H1 (cell line): ENCODE measurements around the gene IFNAR2. TPM values are rescaled to one million over a fixed set of nuclear protein-coding genes. Genes with fewer than 3 reads are reported as not detected.

Experiments
- CTCF ChIA-PET: fragments of 300-600 bp; sonication (Branson Sonifier 250); formaldehyde crosslinking; loops from one replicate; lab custom pipeline; 2021; ENCODE audit not compliant: partially characterized antibody; lab: Charles Lee
- POLR2A ChIA-PET: fragments of 300-600 bp; sonication (Branson Sonifier 250); formaldehyde crosslinking; loops from one replicate; lab custom pipeline; 2021; ENCODE audit warnings: inconsistent platforms; ENCODE audit not compliant: partially characterized antibody; lab: Charles Lee
- DNase-seq, 2 experiments: peaks; one replicate each; pipeline versions ENCODE4 v3.0.0 to v3.0.0-alpha.2; 2010 to 2022; ENCODE audit warnings: low spot score in 2 of 2, low read depth in 1 of 2, mixed read lengths in 1 of 2
- FAIRE-seq: peaks from 2 replicates; lab custom pipeline; 2011; peaks lifted over from hg19 to GRCh38; lab: Jason Lieb, UNC
- H2AFZ ChIP-seq: 2 replicates; pipeline ENCODE4 v1.8.1; 2012; ENCODE audit warnings: low read length, inconsistent platforms
- H2AK5ac ChIP-seq: 2 replicates; pipeline ENCODE4 v1.6.1; 2013; ENCODE audit warnings: low read depth, low read length
- H2BK120ac ChIP-seq: replicated peaks from 2 replicates; pipeline ENCODE3; 2013; ENCODE audit warnings: low read depth, low read length, inconsistent platforms
- H2BK12ac ChIP-seq: 2 replicates; pipeline ENCODE4 v1.6.1; 2013; ENCODE audit warnings: low read depth, low read length
- H2BK15ac ChIP-seq: 2 replicates; pipeline ENCODE4 v1.6.1; 2013; ENCODE audit warnings: low read length
- H2BK20ac ChIP-seq: 2 replicates; pipeline ENCODE4 v1.6.1; 2013; ENCODE audit warnings: low read length
- H2BK5ac ChIP-seq: 2 replicates; pipeline ENCODE4 v1.6.1; 2013; ENCODE audit warnings: low read depth, low read length
- H3K14ac ChIP-seq: 2 replicates; pipeline ENCODE4 v1.6.1; 2013; ENCODE audit warnings: inconsistent platforms; ENCODE audit not compliant: insufficient read length
- H3K18ac ChIP-seq: 2 replicates; pipeline ENCODE4 v1.6.1; 2013; ENCODE audit warnings: low read length; ENCODE audit errors: extremely low read depth
- H3K23ac ChIP-seq: 2 replicates; pipeline ENCODE4 v1.6.1; 2013; ENCODE audit warnings: inconsistent platforms; ENCODE audit not compliant: insufficient read length
- H3K23me2 ChIP-seq: 2 replicates; pipeline ENCODE4 v1.6.1; 2013; ENCODE audit warnings: low read depth, low read length
- H3K27ac ChIP-seq: 2 replicates; pipeline ENCODE4 v1.6.1; 2011; ENCODE audit warnings: low read depth, low read length, inconsistent platforms
- H3K27me3 ChIP-seq, 4 experiments: replicated peaks in 1 of 4; 1 replicate in 1 of 4; 2 replicates in 3 of 4; pipeline versions ENCODE4 v1.6.1 to v1.8.1; 2011 to 2013; ENCODE audit warnings: low read length in 3 of 4, mild to moderate bottlenecking in 3 of 4, inconsistent platforms in 2 of 4, mixed read lengths in 2 of 4, moderate library complexity in 1 of 4; ENCODE audit not compliant: control insufficient read depth in 3 of 4, insufficient read depth in 3 of 4; ENCODE audit errors: extremely low read depth in 1 of 4
- H3K36me3 ChIP-seq, 4 experiments: 2 replicates each; pipeline versions ENCODE4 v1.6.1 to v1.8.1; 2011 to 2013; ENCODE audit warnings: mild to moderate bottlenecking in 4 of 4, low read length in 3 of 4, moderate library complexity in 2 of 4, control low read depth in 1 of 4, inconsistent platforms in 1 of 4; ENCODE audit not compliant: insufficient read depth in 4 of 4, control insufficient read depth in 2 of 4
- H3K4ac ChIP-seq: replicated peaks from 2 replicates; pipeline ENCODE3; 2013; ENCODE audit warnings: low read length, low read depth, mixed read lengths, inconsistent platforms; ENCODE audit not compliant: insufficient read length
- H3K4me1 ChIP-seq, 4 experiments: replicated peaks in 1 of 4; 1 replicate in 1 of 4; 2 replicates in 3 of 4; pipeline versions ENCODE4 v1.6.1 to v1.8.1; 2011 to 2013; ENCODE audit warnings: low read length in 3 of 4, inconsistent platforms in 2 of 4, mixed read lengths in 1 of 4; ENCODE audit not compliant: insufficient read depth in 4 of 4, control insufficient read depth in 3 of 4
- H3K4me2 ChIP-seq, 2 experiments: 2 replicates each; pipeline versions ENCODE4 v1.6.1 to v1.8.1; 2011 to 2013; ENCODE audit warnings: low read depth in 2 of 2, low read length in 2 of 2, control low read depth in 1 of 2, inconsistent platforms in 1 of 2, mild to moderate bottlenecking in 1 of 2; ENCODE audit not compliant: insufficient read depth in 1 of 2
- H3K4me3 ChIP-seq, 4 experiments: fragments of 200-600, 300-600 bp in 1 of 4; sonication (generic), shearing (Covaris generic), sonication (Bioruptor Twin) in 1 of 4; 2 replicates each; pipeline versions ENCODE4 v1.5.1 to v1.8.1; 2011 to 2016; ENCODE audit warnings: low read length in 4 of 4, low read depth in 3 of 4, control low read depth in 2 of 4, inconsistent platforms in 2 of 4, mild to moderate bottlenecking in 2 of 4, mixed read lengths in 1 of 4, moderate library complexity in 1 of 4; ENCODE audit not compliant: insufficient read depth in 2 of 4; ENCODE audit errors: extremely low read depth in 1 of 4
- H3K56ac ChIP-seq: replicated peaks from 2 replicates; pipeline ENCODE3; 2013; ENCODE audit warnings: low read depth, mild to moderate bottlenecking, mixed read lengths, low read length, inconsistent platforms; ENCODE audit not compliant: insufficient read length
- H3K79me1 ChIP-seq: 2 replicates; pipeline ENCODE4 v1.6.1; 2013; ENCODE audit warnings: low read depth, low read length, control low read depth
- H3K79me2 ChIP-seq, 2 experiments: 2 replicates each; pipeline versions ENCODE4 v1.6.1 to v1.8.1; 2012 to 2013; ENCODE audit warnings: low read length in 2 of 2, mild to moderate bottlenecking in 2 of 2, inconsistent platforms in 1 of 2; ENCODE audit not compliant: insufficient read depth in 2 of 2, control insufficient read depth in 1 of 2
- H3K9ac ChIP-seq, 4 experiments: replicated peaks in 1 of 4; 1 replicate in 1 of 4; 2 replicates in 3 of 4; pipeline versions ENCODE4 v1.6.1 to v1.8.1; 2011 to 2013; ENCODE audit warnings: low read depth in 3 of 4, low read length in 3 of 4, control low read depth in 2 of 4, mild to moderate bottlenecking in 2 of 4, moderate library complexity in 2 of 4, inconsistent platforms in 1 of 4; ENCODE audit errors: extremely low read depth in 1 of 4
- H3K9me3 ChIP-seq, 2 experiments: 2 replicates each; pipeline versions ENCODE4 v1.6.1 to v1.8.1; 2012 to 2013; ENCODE audit warnings: mild to moderate bottlenecking in 2 of 2, moderate library complexity in 2 of 2, control low read depth in 1 of 2, inconsistent platforms in 1 of 2, low read depth in 1 of 2, low read length in 1 of 2, mixed read lengths in 1 of 2; ENCODE audit not compliant: insufficient read depth in 2 of 2
- H4K20me1 ChIP-seq, 2 experiments: replicated peaks in 1 of 2; 2 replicates each; pipeline versions ENCODE3 to v1.8.1; 2011 to 2013; ENCODE audit warnings: inconsistent platforms in 2 of 2, low read length in 2 of 2, mild to moderate bottlenecking in 1 of 2; ENCODE audit not compliant: insufficient read depth in 2 of 2, control insufficient read depth in 1 of 2
- H4K5ac ChIP-seq: 2 replicates; pipeline ENCODE4 v1.6.1; 2013; ENCODE audit warnings: low read length, low read depth, mixed read lengths, inconsistent platforms; ENCODE audit not compliant: insufficient read length
- H4K8ac ChIP-seq: 2 replicates; pipeline ENCODE4 v1.8.0; 2013; ENCODE audit warnings: mild to moderate bottlenecking, moderate library complexity, low read length, inconsistent platforms; ENCODE audit not compliant: insufficient read depth; ENCODE audit errors: extremely low read depth
- H4K91ac ChIP-seq: replicated peaks from 2 replicates; pipeline ENCODE3; 2013; ENCODE audit warnings: low read length, mixed read lengths, inconsistent platforms; ENCODE audit not compliant: insufficient read length
- BRCA1 ChIP-seq: IDR thresholded peaks from 2 replicates; pipeline ENCODE4 v1.6.1; 2012; ENCODE audit warnings: low read depth, low read length, improper control_type of control experiment
- CBX8 ChIP-seq: fragments of 300-800, 300-1000 bp; sonication (generic); IDR thresholded peaks from 2 replicates; pipeline ENCODE4 v1.7.1; 2016; ENCODE audit warnings: low read depth, low read length, borderline replicate concordance
- CHD1 ChIP-seq: IDR thresholded peaks from 2 replicates; pipeline ENCODE4 v1.6.1; 2012; ENCODE audit warnings: low read depth, low read length, improper control_type of control experiment
- PHF8 ChIP-seq: fragments of 200-600 bp; sonication (generic); conservative IDR thresholded peaks from 2 replicates; pipeline ENCODE4 v1.7.1; 2012; ENCODE audit warnings: low read depth, mild to moderate bottlenecking, inconsistent platforms, low read length, moderate library complexity
- RBBP5 ChIP-seq: IDR thresholded peaks from 2 replicates; pipeline ENCODE4 v1.7.1; 2012; ENCODE audit warnings: low read depth, mild to moderate bottlenecking, inconsistent platforms, low read length, moderate library complexity, borderline replicate concordance
- RFX5 ChIP-seq: IDR thresholded peaks from 2 replicates; pipeline ENCODE4 v1.6.1; 2011; ENCODE audit warnings: low read depth, low read length, improper control_type of control experiment, borderline replicate concordance
- SAP30 ChIP-seq: fragments of 300-600 bp; sonication (generic); IDR thresholded peaks from 2 replicates; pipeline ENCODE4 v1.7.1; 2012; ENCODE audit warnings: low read length, moderate library complexity, mild to moderate bottlenecking, inconsistent platforms; ENCODE audit not compliant: insufficient read depth, insufficient replicate concordance
- SUZ12 ChIP-seq: fragments of 200-600 bp; sonication (generic); IDR thresholded peaks from 2 replicates; pipeline ENCODE4 v1.6.1; 2012; ENCODE audit warnings: mild to moderate bottlenecking, inconsistent platforms, low read length, moderate library complexity, mixed read lengths
- TBP ChIP-seq: IDR thresholded peaks from 2 replicates; pipeline ENCODE4 v1.6.1; 2011; ENCODE audit warnings: low read depth, low read length, improper control_type of control experiment
- WGBS, 2 experiments: shearing (Covaris generic) in 1 of 2; methylation state at CpG; one replicate each; pipeline versions ENCODE4 v1.1.6 to v1.1.7; 2013 to 2015; ENCODE audit warnings: low lambda C conversion rate in 2 of 2, mixed read lengths in 2 of 2, inconsistent platforms in 1 of 2, low coverage in 1 of 2, missing lambda C conversion rate in 1 of 2; ENCODE audit not compliant: insufficient replicate concordance in 2 of 2, insufficient coverage in 1 of 2, insufficient read length in 1 of 2; ENCODE audit errors: extremely low coverage in 1 of 2, missing lambda C conversion rate in 1 of 2; 5-methylcytosine and 5-hydroxymethylcytosine counted together
- polyA plus RNA-seq, 7 experiments: library from polyadenylated mRNA; depleted of rRNA in 3 of 7; stranded (reverse) in 5 of 7; unstranded in 2 of 7; fragments of >200 nt in 5 of 7; fragments of 200-250 nt in 2 of 7; gene quantifications; 1 replicate in 5 of 7; 2 replicates in 1 of 7; 4 replicates in 1 of 7; pipeline versions ENCODE4 v1.2.1 to v1.2.3, GENCODE V29; 2011 to 2013; ENCODE audit warnings: missing spikeins in 2 of 7, mixed read lengths in 2 of 7
- total RNA-seq: library from RNA; stranded (reverse); fragmentation: NEBNext Ultra II Directional; extraction: Animal tissue kit (Norgen Biotek cat#: 25700); gene quantifications from 2 replicates; pipeline ENCODE4 v1.2.1, GENCODE V29; 2021

IFNAR2 gene
- total and polyA plus RNA-seq, 2 of the 8 experiments (the other 6 are each of a cell fraction or from before 2014, with no cell fraction given), result 12.2 to 16.1 TPM

DNA sequence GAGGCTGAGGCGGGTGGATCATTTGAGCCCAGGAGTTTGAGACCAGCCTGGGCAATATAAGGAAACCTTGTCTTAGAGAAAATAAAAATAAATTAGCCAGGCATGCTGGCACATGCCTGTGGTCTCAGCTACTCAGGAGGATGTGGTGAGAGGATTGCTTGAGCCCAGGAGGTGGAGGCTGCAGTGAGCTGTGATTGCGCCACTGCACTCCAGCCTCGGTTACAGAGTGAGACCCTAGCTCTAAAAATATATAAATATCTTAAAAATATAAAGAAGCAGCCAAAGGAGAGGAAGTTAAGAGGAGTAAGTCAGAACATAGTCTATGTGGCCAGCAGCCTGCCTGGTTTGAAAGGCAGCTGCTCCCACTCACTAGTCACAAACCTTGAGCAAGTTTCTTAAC lies 31.9 kb downstream of the IFNAR2 start:
- Histone ChIP-seq H3K9ac (no peak overlapping the region), H3K23ac (no peak overlapping the region), H3K79me2 (no peaks in the 10 kb centered on the region), H3K9me3 (no peaks in the 10 kb centered on the region), H2BK5ac (no peak overlapping the region), H4K91ac (no peak overlapping the region), H3K4ac (no peak overlapping the region), H2AFZ (no peak overlapping the region), H4K5ac (no peak overlapping the region), H3K4me3 (no peak overlapping the region), H2BK15ac (no peak overlapping the region), H2BK20ac (no peak overlapping the region), H2BK12ac (no peak overlapping the region), H3K36me3 (peaks cover 0 to 21% (median 3%) of the 10 kb centered on the region in 4 experiments; a peak in 3 of 8 replicates), H3K4me1 (no peaks in the 10 kb centered on the region), H2BK120ac (no peak overlapping the region), H3K27me3 (no peaks in the 10 kb centered on the region), H3K4me2 (no peak overlapping the region), H2AK5ac (no peak overlapping the region), H3K18ac (no peak overlapping the region), H3K23me2 (peaks cover 5% of the 10 kb centered on the region; the same call in 1 of the 2 replicates), H3K27ac (no peak overlapping the region), H4K8ac (no peak overlapping the region), H3K79me1 (no peaks in the 10 kb centered on the region), H3K14ac (no peak overlapping the region), H4K20me1 (peaks cover 0 to 2% of the 10 kb centered on the region in 2 experiments), H3K56ac (no peak overlapping the region)
- DNase-seq (no peak), FAIRE-seq (no peak)
- CTCF ChIA-PET, result interaction anchor here (0.6 to 0.9 kb wide), 2 partner anchors 36 to 184 kb away, joined by 3 read pairs; no protein-coding TSS in a partner anchor
- POLR2A ChIA-PET, result interaction anchor here (1.7 kb wide), 1 partner anchor 100 kb away, joined by 3 read pairs; no protein-coding TSS in a partner anchor
- WGBS, 2 experiments, result 92% methylated on average over 3 of the region's 3 CpGs; no CpG with 5 or more reads in 1 of the 2 experiments
- TF ChIP-seq PHF8 (no peak), CHD1 (no peak), BRCA1 (no peak), SUZ12 (no peak), SAP30 (no peak), RBBP5 (no peak), RFX5 (no peak), CBX8 (no peak), TBP (no peak)
